GM06990 (cell line): Measurements from ENCODE around the gene GTPBP3.

Experiments used
- DNase-seq: peaks from one replicate; pipeline ENCODE4 v3.0.0-alpha.2; 2011; ENCODE audit not compliant: insufficient read length; ENCODE audit errors: extremely low read depth
- H3K27me3 ChIP-seq: replicated peaks from 2 replicates; pipeline ENCODE4 v1.6.0; 2011; ENCODE audit warnings: low read length; ENCODE audit not compliant: control insufficient read depth, insufficient read depth
- H3K36me3 ChIP-seq: 2 replicates; pipeline ENCODE4 v1.5.1; 2011; ENCODE audit warnings: low read length; ENCODE audit not compliant: control insufficient read depth, insufficient read depth
- H3K4me3 ChIP-seq: replicated peaks from 2 replicates; pipeline ENCODE4 v1.5.1; 2011; ENCODE audit warnings: low read depth, mild to moderate bottlenecking, control low read depth, low read length
- TF ChIP-seq, protein P1 (sequence below): IDR thresholded peaks from 2 replicates; pipeline ENCODE4 v1.5.1; 2011; ENCODE audit warnings: low read length, control low read depth, mild to moderate bottlenecking, inconsistent platforms; ENCODE audit not compliant: insufficient read depth, poor library complexity, severe bottlenecking

The GTPBP3 gene

DNA sequence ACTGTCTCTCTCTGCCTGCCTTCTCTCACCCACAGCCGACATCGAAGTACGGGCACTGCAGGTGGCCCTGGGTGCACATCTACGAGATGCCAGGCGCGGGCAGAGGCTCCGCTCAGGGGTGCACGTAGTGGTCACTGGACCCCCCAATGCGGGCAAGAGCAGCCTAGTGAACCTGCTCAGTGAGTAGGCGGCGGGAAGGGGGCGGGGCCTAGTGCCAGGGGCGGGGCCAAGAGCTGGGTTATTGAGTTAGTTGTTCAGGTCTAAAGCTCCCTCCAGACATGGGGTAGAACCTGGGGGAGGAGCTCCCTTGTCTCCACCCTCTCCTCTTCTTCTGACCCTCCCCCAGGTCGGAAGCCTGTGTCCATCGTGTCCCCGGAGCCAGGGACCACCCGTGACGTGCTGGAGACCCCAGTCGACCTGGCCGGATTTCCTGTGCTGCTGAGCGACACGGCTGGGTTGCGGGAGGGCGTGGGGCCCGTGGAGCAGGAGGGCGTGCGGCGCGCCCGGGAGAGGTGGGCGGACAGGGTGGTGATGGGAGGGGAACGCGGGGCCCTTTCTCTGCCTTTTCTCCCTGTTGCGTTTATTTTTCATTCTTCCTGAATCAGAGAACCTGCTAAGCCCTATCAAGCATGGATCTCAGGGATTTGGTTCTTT, 1.9 kb downstream of the GTPBP3 start:
- DNase-seq = no peak
- Histone ChIP-seq H3K4me3 (no peak overlapping the region), H3K36me3 (peaks cover 4% of the 10 kb centered on the region), H3K27me3 (no peaks in the 10 kb centered on the region)
- TF ChIP-seq, protein P1, sequence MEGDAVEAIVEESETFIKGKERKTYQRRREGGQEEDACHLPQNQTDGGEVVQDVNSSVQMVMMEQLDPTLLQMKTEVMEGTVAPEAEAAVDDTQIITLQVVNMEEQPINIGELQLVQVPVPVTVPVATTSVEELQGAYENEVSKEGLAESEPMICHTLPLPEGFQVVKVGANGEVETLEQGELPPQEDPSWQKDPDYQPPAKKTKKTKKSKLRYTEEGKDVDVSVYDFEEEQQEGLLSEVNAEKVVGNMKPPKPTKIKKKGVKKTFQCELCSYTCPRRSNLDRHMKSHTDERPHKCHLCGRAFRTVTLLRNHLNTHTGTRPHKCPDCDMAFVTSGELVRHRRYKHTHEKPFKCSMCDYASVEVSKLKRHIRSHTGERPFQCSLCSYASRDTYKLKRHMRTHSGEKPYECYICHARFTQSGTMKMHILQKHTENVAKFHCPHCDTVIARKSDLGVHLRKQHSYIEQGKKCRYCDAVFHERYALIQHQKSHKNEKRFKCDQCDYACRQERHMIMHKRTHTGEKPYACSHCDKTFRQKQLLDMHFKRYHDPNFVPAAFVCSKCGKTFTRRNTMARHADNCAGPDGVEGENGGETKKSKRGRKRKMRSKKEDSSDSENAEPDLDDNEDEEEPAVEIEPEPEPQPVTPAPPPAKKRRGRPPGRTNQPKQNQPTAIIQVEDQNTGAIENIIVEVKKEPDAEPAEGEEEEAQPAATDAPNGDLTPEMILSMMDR = no peak

DNA sequence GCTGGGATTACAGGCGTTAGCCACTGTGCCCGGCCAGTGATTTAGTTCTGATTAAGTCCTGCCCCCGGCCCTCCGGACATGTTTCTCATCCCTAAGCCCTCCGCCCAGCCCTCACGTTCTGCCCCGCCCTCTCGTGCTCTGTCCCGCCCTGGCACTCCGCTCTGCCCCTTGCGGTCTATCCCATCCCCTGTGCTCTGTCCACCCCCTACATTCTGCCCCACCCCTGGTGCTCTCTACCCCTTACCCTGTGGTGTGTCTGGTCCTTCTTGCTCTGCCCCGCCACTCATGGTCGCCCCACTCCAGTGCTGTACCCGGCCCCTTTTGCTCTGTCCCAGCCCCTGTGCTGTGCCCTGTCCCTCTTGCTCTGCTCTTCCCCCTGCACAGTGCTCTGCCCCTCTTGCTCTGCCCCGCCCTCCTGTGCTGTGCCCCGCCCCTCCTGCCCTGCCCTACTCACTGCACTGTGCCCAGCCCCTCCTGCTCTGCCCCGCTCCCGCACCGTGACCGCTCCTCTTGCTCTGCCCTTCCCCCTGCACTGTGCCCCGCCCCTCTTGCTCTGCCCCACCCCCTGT, 3.0 kb downstream of the GTPBP3 start:
- no peak overlapping the region for H3K4me3 ChIP-seq
- TF ChIP-seq, protein P1 = no peak
- no peak for DNase-seq
- H3K36me3 ChIP-seq = peaks cover 4% of the 10 kb centered on the region
- H3K27me3 ChIP-seq = no peaks in the 10 kb centered on the region

DNA sequence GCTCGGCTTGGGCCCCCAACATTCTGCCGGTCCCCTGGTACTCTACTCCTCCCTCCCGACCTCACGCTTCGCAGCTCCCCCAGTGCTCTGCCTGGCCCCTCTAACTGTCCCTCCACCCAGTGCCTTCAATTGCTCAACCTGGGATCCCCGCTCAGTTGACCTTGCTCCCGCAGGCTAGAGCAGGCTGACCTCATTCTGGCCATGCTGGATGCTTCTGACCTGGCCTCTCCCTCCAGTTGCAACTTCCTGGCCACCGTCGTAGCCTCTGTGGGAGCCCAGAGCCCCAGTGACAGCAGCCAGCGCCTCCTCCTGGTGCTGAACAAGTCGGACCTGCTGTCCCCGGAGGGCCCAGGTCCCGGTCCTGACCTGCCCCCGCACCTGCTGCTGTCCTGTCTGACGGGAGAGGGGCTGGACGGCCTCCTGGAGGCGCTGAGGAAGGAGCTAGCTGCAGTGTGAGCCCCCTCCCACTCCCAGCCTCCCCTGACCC, 3.6 kb downstream of the GTPBP3 start:
- TF ChIP-seq, protein P1 = peak; percentile 1
- H3K4me3 ChIP-seq = no peak overlapping the region
- peaks cover 4% of the 10 kb centered on the region for H3K36me3 ChIP-seq
- H3K27me3 ChIP-seq = no peaks in the 10 kb centered on the region
- no peak for DNase-seq

DNA sequence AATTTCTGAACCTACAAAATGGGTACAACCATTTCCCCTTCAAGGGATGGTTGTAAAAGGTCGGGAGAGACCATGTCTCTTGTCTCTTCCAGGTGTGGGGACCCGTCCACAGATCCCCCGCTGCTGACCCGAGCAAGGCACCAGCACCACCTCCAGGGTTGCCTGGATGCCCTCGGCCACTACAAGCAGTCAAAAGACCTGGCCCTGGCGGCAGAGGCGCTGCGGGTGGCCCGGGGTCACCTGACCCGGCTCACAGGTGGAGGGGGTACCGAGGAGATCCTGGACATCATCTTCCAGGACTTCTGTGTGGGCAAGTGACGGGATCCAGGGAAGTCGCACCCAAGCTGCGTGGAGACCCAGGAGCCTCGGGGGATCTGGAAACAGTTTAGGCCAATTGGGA, 4.0 kb downstream of the GTPBP3 start:
- Histone ChIP-seq H3K36me3 (peaks cover 4% of the 10 kb centered on the region), H3K4me3 (no peak overlapping the region), H3K27me3 (no peaks in the 10 kb centered on the region)
- TF ChIP-seq, protein P1 = no peak
- no peak for DNase-seq

DNA sequence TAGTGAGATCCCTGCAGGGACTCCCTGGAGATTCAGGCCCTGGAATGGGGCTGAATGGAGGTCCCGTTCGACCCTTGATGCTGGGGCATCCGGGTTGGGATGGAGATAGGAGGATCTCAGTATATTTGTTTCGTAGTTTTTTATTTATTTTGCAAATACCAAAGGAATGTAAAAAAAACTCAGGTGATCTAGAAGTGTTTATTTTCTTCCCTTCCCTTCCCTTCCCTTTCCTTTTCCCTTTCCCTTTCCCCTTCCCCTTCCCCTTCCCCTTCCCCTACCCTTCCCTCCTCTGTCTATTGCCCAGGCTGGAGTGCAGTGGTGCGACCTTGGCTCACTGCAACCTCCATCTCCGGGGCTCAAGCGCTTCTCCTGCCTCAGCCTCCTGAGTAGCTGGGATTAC, 4.5 kb downstream of the GTPBP3 start:
- Histone ChIP-seq H3K27me3 (no peaks in the 10 kb centered on the region), H3K36me3 (peaks cover 4% of the 10 kb centered on the region), H3K4me3 (no peak overlapping the region)
- TF ChIP-seq, protein P1 = no peak
- DNase-seq = no peak

DNA sequence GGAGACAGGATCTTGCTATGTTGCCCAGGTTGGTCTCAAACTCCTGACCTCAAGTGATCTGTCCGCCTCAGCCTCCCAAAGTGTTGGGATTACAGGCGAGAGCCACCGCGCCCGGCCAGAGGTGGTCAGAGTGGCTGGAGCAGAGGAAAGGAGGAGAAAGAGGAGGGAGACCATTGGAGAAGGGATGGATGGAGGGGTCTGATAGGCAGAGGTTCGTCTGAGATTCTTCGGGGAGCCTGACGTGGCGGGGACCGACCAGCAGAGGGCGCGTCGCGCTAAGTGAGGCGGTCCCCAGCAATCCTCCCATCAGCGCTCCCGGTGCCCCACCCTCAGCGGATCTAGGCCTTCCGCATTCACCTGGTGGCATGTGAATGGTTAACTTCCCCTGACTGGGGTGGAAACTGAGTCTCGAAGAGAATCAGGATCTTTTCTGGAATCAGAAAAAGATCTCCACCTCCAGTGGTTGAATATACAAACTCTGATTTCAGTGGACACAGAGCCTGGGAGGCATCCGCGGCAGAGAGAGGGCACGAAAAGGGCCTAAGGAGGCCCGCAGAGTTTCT, 8.8 kb downstream of the GTPBP3 start:
- peak; percentile 88 for DNase-seq

More for the DNA sequence above, 8.8 kb downstream of the GTPBP3 start:
- H3K27me3 ChIP-seq = no peaks in the 10 kb centered on the region
- TF ChIP-seq, protein P1 = peak; percentile 91
- H3K36me3 ChIP-seq = no peaks in the 10 kb centered on the region; the same call in 1 of the 2 replicates
- no peak overlapping the region for H3K4me3 ChIP-seq
